GM23338 (cell line): ENCODE results near the gene KLHL21. TPM values are rescaled to one million over a fixed set of nuclear protein-coding genes. Genes with fewer than 3 reads are reported as not detected.

Experiments used
- ATAC-seq: fragments of 200-7000 bp; cut with Tn5 transposase; 3 replicates; pipeline ENCODE4 v1.9.1; 2020
- DNase-seq: peaks from one replicate; pipeline ENCODE4 v3.0.0-alpha.2; 2015; ENCODE audit warnings: low spot score
- H2AFZ ChIP-seq: fragments of 200-600 bp; sonication (generic); 2 replicates; pipeline ENCODE4 v1.8.0; 2016; ENCODE audit warnings: antibody characterized with exemption, mild to moderate bottlenecking, moderate library complexity
- H3F3A ChIP-seq: fragments of 200-600 bp; sonication (generic); replicated peaks from 2 replicates; pipeline ENCODE4 v1.8.0; 2017; ENCODE audit warnings: antibody characterized with exemption, mixed run types, low read depth
- H3K27ac ChIP-seq: fragments of 200-600 bp; sonication (generic); 2 replicates; pipeline ENCODE4 v1.6.1; 2016; ENCODE audit warnings: low read depth
- H3K27me3 ChIP-seq: fragments of 200-600 bp; sonication (generic); 2 replicates; pipeline ENCODE4 v1.8.0; 2016; ENCODE audit warnings: mild to moderate bottlenecking, mixed run types, moderate library complexity; ENCODE audit not compliant: insufficient read depth
- H3K36me3 ChIP-seq: fragments of 200-600 bp; sonication (generic); 2 replicates; pipeline ENCODE4 v1.8.0; 2016; ENCODE audit warnings: mild to moderate bottlenecking; ENCODE audit not compliant: insufficient read depth
- H3K4me1 ChIP-seq: fragments of 200-600 bp; sonication (generic); 2 replicates; pipeline ENCODE4 v1.8.0; 2016; ENCODE audit warnings: mild to moderate bottlenecking, moderate library complexity; ENCODE audit not compliant: insufficient read depth
- H3K4me2 ChIP-seq: fragments of 200-600 bp; sonication (generic); 2 replicates; pipeline ENCODE4 v1.7.1; 2017; ENCODE audit warnings: mixed run types
- H3K4me3 ChIP-seq: fragments of 200-600 bp; sonication (generic); 2 replicates; pipeline ENCODE4 v1.6.1; 2016; ENCODE audit warnings: mixed run types
- H3K79me2 ChIP-seq: fragments of 200-600 bp; sonication (generic); replicated peaks from 2 replicates; pipeline ENCODE4 v1.8.0; 2017; ENCODE audit warnings: mild to moderate bottlenecking; ENCODE audit not compliant: insufficient read depth
- H3K9me2 ChIP-seq: fragments of 200-600 bp; sonication (generic); 2 replicates; pipeline ENCODE4 v1.8.0; 2017; ENCODE audit not compliant: insufficient read depth
- H4K20me1 ChIP-seq: fragments of 200-600 bp; sonication (generic); replicated peaks from 2 replicates; pipeline ENCODE4 v1.8.0; 2017; ENCODE audit warnings: mild to moderate bottlenecking; ENCODE audit not compliant: insufficient read depth
- H3K27ac Mint-ChIP-seq: 2 replicates; pipeline ENCODE4 v1.8.0; 2020; ENCODE audit warnings: inconsistent platforms, mild to moderate bottlenecking, moderate library complexity, mixed read lengths
- H3K27me3 Mint-ChIP-seq: 3 replicates; pipeline ENCODE4 v1.8.0; 2022; ENCODE audit warnings: low read depth, mild to moderate bottlenecking, moderate library complexity, mixed read lengths, inconsistent platforms; ENCODE audit not compliant: insufficient read depth, poor library complexity
- H3K36me3 Mint-ChIP-seq: 3 replicates; pipeline ENCODE4 v1.8.0; 2021; ENCODE audit warnings: low read depth, mild to moderate bottlenecking, inconsistent platforms, moderate library complexity, mixed read lengths
- H3K4me1 Mint-ChIP-seq: 3 replicates; pipeline ENCODE4 v1.8.0; 2020; ENCODE audit warnings: mild to moderate bottlenecking, inconsistent platforms, mixed read lengths
- H3K4me3 Mint-ChIP-seq: 3 replicates; pipeline ENCODE4 v1.8.0; 2021; ENCODE audit warnings: moderate library complexity, mild to moderate bottlenecking, inconsistent platforms, mixed read lengths
- H3K9me3 Mint-ChIP-seq: 3 replicates; pipeline ENCODE4 v1.8.0; 2020; ENCODE audit warnings: moderate library complexity, mild to moderate bottlenecking, inconsistent platforms, mixed read lengths
- CREB1 ChIP-seq: fragments of 250-450 bp; sonication (Bioruptor Pico); IDR thresholded peaks from 2 replicates; pipeline ENCODE4 v1.5.0; 2020; ENCODE audit warnings: low read depth, mild to moderate bottlenecking, moderate library complexity
- EZH2 ChIP-seq: fragments of 200-600 bp; sonication (generic); IDR thresholded peaks from one replicate; pipeline ENCODE4 v1.8.0; 2017; ENCODE audit warnings: antibody characterized with exemption, mild to moderate bottlenecking, low read depth; ENCODE audit not compliant: unreplicated experiment
- EZH2phosphoT487 ChIP-seq: fragments of 200-600 bp; sonication (generic); IDR thresholded peaks from one replicate; pipeline ENCODE4 v1.8.1; 2018; ENCODE audit warnings: antibody characterized with exemption; ENCODE audit not compliant: unreplicated experiment
- JUNB ChIP-seq: IDR thresholded peaks from one replicate; pipeline ENCODE4 v1.6.1; 2016; ENCODE audit warnings: antibody characterized with exemption; ENCODE audit not compliant: unreplicated experiment
- NANOG ChIP-seq: IDR thresholded peaks from 2 replicates; pipeline ENCODE4 v1.6.1; 2016; ENCODE audit warnings: antibody characterized with exemption, borderline replicate concordance
- POLR2AphosphoS5 ChIP-seq: IDR thresholded peaks from 2 replicates; pipeline ENCODE4 v1.6.1; 2016; ENCODE audit warnings: antibody characterized with exemption, low read depth
- STAT1 ChIP-seq: IDR thresholded peaks from one replicate; pipeline ENCODE4 v1.6.1; 2016; ENCODE audit warnings: antibody characterized with exemption; ENCODE audit not compliant: unreplicated experiment
- ZNF114 ChIP-seq: fragments of 250-450 bp; sonication (Bioruptor Pico); IDR thresholded peaks from 2 replicates; pipeline ENCODE4 v1.5.0; 2020; ENCODE audit warnings: mild to moderate bottlenecking, moderate library complexity
- ZNF331 ChIP-seq: fragments of 250-450 bp; sonication (Bioruptor Pico); IDR thresholded peaks from 2 replicates; pipeline ENCODE4 v1.5.0; 2020; ENCODE audit warnings: low read depth, mild to moderate bottlenecking, moderate library complexity
- polyA plus RNA-seq: library from polyadenylated mRNA; unstranded; fragments of >200 nt; fragmentation: Nextera tagmentation; extraction: Ambion mirVana; gene quantifications from 2 replicates; pipeline ENCODE4 v1.2.1, GENCODE V29; 2016
- total RNA-seq: library from RNA; depleted of rRNA; stranded (reverse); fragments of >200 nt; shearing (Covaris generic); gene quantifications from 2 replicates; pipeline ENCODE4 v1.2.3, GENCODE V29; 2014
- TF ChIP-seq, protein P1 (sequence below): IDR thresholded peaks from 2 replicates; pipeline ENCODE4 v1.6.1; 2016; ENCODE audit warnings: antibody characterized with exemption
- TF ChIP-seq, protein P2 (sequence below): fragments of 250-450 bp; sonication (Bioruptor Pico); IDR thresholded peaks from 2 replicates; pipeline ENCODE4 v1.5.0; 2020; ENCODE audit warnings: mild to moderate bottlenecking, moderate library complexity
- TF ChIP-seq, protein P3 (sequence below): IDR thresholded peaks from one replicate; pipeline ENCODE4 v1.6.1; 2018; ENCODE audit warnings: antibody characterized with exemption; ENCODE audit not compliant: unreplicated experiment
- TF ChIP-seq, protein P4 (sequence below), 2 experiments: fragments of 200-600 bp in 1 of 2; sonication (generic) in 1 of 2; conservative IDR thresholded peaks; 2 replicates each; pipeline versions ENCODE4 v1.5.1 to v1.6.1; 2016 to 2017; ENCODE audit warnings: antibody characterized with exemption in 2 of 2, low read depth in 2 of 2, mild to moderate bottlenecking in 2 of 2, moderate library complexity in 1 of 2

The KLHL21 gene
- total and polyA plus RNA-seq, 2 experiments from 2014 or later = 7.3 to 35.9 TPM

DNA sequence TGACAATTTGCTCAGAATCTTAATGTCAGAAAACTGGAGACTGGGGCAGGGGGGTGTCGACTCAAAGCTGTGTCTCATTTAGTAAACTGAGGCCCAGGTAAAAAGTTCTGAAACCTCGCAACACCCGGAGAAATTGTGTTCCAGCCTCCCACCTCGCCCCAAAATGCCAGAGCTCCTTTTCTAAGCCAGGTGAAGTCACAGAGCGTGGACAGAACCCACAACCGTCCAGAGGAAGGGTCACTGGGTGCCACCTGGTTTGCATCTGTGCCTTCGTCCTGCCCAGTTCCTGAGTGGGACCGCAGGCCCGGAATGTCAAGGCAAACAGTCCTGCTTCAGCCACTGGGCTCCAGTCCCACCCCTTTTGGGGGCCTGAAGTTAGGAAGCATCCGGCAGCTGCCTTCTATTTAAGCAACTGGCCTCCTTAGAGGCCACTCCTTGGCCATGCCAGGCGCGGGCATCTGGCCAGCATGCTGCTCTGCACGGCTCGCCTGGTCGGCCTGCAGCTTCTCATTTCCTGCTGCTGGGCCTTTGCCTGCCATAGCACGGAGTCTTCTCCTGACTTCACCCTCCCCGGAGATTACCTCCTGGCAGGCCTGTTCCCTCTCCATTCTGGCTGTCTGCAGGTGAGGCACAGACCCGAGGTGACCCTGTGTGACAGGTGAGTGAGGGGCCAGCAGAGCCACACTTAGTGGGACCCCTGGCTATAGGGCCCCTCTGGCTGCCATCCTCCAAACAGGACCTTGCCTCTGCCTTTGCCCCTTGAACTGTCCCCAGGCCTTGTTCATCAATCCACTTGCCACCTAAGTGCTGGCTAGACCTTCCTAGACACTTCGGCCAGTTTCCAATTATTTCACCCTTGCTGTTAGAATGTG lies 47.5 kb downstream of the KLHL21 start, which contains the start of gene TAS1R1:
TSS of gene TAS1R1 (plus strand) at position 401 of the 872 bp plus-strand sequence. CDS start at position 468, 67 bp downstream.
- Mint-ChIP-seq H3K27me3 (peaks cover 5% of the 10 kb centered on the region), H3K27ac (no peak within 1 kb of the TSS), H3K4me3 (peak within 1 kb of the TSS; percentile 85), H3K9me3 (no peaks in the 10 kb centered on the region), H3K4me1 (peaks cover 9% of the 10 kb centered on the region), H3K36me3 (peaks cover 12% of the 10 kb centered on the region)
- peak within 1 kb of the TSS; percentile 91 for H3K4me2 ChIP-seq
- no peak; the same call in 2 of the 3 replicates for ATAC-seq
- no peaks in the 10 kb centered on the region for H3K9me2 ChIP-seq
- H3K79me2 ChIP-seq = peaks cover 36% of the 10 kb centered on the region
- TF ChIP-seq EZH2 (no peak), ZNF114 (CRISPR knock-in tag) (no peak), CREB1 (CRISPR knock-in tag) (no peak), EZH2phosphoT487 (no peak), NANOG (no peak), ZNF331 (CRISPR knock-in tag) (no peak), POLR2AphosphoS5 (no peak), JUNB (no peak), STAT1 (no peak)
- TF ChIP-seq, protein P1, sequence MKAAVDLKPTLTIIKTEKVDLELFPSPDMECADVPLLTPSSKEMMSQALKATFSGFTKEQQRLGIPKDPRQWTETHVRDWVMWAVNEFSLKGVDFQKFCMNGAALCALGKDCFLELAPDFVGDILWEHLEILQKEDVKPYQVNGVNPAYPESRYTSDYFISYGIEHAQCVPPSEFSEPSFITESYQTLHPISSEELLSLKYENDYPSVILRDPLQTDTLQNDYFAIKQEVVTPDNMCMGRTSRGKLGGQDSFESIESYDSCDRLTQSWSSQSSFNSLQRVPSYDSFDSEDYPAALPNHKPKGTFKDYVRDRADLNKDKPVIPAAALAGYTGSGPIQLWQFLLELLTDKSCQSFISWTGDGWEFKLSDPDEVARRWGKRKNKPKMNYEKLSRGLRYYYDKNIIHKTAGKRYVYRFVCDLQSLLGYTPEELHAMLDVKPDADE = no peak
- TF ChIP-seq, protein P2, sequence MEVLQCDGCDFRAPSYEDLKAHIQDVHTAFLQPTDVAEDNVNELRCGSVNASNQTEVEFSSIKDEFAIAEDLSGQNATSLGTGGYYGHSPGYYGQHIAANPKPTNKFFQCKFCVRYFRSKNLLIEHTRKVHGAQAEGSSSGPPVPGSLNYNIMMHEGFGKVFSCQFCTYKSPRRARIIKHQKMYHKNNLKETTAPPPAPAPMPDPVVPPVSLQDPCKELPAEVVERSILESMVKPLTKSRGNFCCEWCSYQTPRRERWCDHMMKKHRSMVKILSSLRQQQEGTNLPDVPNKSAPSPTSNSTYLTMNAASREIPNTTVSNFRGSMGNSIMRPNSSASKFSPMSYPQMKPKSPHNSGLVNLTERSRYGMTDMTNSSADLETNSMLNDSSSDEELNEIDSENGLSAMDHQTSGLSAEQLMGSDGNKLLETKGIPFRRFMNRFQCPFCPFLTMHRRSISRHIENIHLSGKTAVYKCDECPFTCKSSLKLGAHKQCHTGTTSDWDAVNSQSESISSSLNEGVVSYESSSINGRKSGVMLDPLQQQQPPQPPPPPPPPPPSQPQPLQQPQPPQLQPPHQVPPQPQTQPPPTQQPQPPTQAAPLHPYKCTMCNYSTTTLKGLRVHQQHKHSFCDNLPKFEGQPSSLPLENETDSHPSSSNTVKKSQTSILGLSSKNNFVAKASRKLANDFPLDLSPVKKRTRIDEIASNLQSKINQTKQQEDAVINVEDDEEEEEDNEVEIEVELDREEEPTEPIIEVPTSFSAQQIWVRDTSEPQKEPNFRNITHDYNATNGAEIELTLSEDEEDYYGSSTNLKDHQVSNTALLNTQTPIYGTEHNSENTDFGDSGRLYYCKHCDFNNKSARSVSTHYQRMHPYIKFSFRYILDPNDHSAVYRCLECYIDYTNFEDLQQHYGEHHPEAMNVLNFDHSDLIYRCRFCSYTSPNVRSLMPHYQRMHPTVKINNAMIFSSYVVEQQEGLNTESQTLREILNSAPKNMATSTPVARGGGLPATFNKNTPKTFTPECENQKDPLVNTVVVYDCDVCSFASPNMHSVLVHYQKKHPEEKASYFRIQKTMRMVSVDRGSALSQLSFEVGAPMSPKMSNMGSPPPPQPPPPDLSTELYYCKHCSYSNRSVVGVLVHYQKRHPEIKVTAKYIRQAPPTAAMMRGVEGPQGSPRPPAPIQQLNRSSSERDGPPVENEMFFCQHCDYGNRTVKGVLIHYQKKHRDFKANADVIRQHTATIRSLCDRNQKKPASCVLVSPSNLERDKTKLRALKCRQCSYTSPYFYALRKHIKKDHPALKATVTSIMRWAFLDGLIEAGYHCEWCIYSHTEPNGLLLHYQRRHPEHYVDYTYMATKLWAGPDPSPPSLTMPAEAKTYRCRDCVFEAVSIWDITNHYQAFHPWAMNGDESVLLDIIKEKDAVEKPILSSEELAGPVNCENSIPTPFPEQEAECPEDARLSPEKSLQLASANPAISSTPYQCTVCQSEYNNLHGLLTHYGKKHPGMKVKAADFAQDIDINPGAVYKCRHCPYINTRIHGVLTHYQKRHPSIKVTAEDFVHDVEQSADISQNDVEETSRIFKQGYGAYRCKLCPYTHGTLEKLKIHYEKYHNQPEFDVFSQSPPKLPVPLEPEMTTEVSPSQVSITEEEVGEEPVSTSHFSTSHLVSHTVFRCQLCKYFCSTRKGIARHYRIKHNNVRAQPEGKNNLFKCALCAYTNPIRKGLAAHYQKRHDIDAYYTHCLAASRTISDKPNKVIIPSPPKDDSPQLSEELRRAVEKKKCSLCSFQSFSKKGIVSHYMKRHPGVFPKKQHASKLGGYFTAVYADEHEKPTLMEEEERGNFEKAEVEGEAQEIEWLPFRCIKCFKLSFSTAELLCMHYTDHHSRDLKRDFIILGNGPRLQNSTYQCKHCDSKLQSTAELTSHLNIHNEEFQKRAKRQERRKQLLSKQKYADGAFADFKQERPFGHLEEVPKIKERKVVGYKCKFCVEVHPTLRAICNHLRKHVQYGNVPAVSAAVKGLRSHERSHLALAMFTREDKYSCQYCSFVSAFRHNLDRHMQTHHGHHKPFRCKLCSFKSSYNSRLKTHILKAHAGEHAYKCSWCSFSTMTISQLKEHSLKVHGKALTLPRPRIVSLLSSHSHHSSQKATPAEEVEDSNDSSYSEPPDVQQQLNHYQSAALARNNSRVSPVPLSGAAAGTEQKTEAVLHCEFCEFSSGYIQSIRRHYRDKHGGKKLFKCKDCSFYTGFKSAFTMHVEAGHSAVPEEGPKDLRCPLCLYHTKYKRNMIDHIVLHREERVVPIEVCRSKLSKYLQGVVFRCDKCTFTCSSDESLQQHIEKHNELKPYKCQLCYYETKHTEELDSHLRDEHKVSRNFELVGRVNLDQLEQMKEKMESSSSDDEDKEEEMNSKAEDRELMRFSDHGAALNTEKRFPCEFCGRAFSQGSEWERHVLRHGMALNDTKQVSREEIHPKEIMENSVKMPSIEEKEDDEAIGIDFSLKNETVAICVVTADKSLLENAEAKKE = no peak
- TF ChIP-seq, protein P3, sequence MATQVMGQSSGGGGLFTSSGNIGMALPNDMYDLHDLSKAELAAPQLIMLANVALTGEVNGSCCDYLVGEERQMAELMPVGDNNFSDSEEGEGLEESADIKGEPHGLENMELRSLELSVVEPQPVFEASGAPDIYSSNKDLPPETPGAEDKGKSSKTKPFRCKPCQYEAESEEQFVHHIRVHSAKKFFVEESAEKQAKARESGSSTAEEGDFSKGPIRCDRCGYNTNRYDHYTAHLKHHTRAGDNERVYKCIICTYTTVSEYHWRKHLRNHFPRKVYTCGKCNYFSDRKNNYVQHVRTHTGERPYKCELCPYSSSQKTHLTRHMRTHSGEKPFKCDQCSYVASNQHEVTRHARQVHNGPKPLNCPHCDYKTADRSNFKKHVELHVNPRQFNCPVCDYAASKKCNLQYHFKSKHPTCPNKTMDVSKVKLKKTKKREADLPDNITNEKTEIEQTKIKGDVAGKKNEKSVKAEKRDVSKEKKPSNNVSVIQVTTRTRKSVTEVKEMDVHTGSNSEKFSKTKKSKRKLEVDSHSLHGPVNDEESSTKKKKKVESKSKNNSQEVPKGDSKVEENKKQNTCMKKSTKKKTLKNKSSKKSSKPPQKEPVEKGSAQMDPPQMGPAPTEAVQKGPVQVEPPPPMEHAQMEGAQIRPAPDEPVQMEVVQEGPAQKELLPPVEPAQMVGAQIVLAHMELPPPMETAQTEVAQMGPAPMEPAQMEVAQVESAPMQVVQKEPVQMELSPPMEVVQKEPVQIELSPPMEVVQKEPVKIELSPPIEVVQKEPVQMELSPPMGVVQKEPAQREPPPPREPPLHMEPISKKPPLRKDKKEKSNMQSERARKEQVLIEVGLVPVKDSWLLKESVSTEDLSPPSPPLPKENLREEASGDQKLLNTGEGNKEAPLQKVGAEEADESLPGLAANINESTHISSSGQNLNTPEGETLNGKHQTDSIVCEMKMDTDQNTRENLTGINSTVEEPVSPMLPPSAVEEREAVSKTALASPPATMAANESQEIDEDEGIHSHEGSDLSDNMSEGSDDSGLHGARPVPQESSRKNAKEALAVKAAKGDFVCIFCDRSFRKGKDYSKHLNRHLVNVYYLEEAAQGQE = no peak
- TF ChIP-seq, protein P4, sequence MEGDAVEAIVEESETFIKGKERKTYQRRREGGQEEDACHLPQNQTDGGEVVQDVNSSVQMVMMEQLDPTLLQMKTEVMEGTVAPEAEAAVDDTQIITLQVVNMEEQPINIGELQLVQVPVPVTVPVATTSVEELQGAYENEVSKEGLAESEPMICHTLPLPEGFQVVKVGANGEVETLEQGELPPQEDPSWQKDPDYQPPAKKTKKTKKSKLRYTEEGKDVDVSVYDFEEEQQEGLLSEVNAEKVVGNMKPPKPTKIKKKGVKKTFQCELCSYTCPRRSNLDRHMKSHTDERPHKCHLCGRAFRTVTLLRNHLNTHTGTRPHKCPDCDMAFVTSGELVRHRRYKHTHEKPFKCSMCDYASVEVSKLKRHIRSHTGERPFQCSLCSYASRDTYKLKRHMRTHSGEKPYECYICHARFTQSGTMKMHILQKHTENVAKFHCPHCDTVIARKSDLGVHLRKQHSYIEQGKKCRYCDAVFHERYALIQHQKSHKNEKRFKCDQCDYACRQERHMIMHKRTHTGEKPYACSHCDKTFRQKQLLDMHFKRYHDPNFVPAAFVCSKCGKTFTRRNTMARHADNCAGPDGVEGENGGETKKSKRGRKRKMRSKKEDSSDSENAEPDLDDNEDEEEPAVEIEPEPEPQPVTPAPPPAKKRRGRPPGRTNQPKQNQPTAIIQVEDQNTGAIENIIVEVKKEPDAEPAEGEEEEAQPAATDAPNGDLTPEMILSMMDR (conservative IDR thresholded peaks at IDR 0.05; ENCODE audit: low read depth in 2 of 2) = no peak
- no peaks in the 10 kb centered on the region for H3K27me3 ChIP-seq
- no peak within 1 kb of the TSS for H3K27ac ChIP-seq
- DNase-seq = no peak
- peaks cover 17% of the 10 kb centered on the region for H4K20me1 ChIP-seq
- H3K4me3 ChIP-seq = peak within 1 kb of the TSS; percentile 96
- H3F3A ChIP-seq = 0 out of 2 replicates have a peak, but pooled peaks cover 3% of the 10 kb centered on the region
- H3K36me3 ChIP-seq = peaks cover 5% of the 10 kb centered on the region; the same call in 1 of the 2 replicates
- peaks cover 9% of the 10 kb centered on the region for H3K4me1 ChIP-seq
- H2AFZ ChIP-seq = peak within 1 kb of the TSS; percentile 87
